ENCODE results near the gene TDRD7. TPM values are rescaled to one million over a fixed set of nuclear protein-coding genes. Genes with fewer than 3 reads are reported as not detected.
A peak's percentile ranks its signal among the peaks of the same experiment; 100 is the strongest.

The TDRD7 gene
- total RNA-seq, 1 donor from 2014 or later = 9.4 TPM

GRCh38 chr9:97510797-97511654, 99.1 kb downstream of the TDRD7 start:
- TF ChIP-seq CTCF (conservative IDR thresholded peaks at IDR 0.05; ENCODE audit: low read depth, low read length) = no peak
- no peak overlapping the region for H3K4me3 ChIP-seq (ENCODE audit: low read depth, low read length)
- peak; percentile 72 for DNase-seq (ENCODE audit: low read depth)

GRCh38 chr9:97511655-97512427, 99.9 kb downstream of the TDRD7 start:
- no peak for TF ChIP-seq CTCF (conservative IDR thresholded peaks at IDR 0.05; ENCODE audit: low read depth, low read length)
- no peak overlapping the region for H3K4me3 ChIP-seq (ENCODE audit: low read depth, low read length)
- no peak for DNase-seq (ENCODE audit: low read depth)

GRCh38 chr9:97512966-97513560, 101.2 kb downstream of the TDRD7 start:
- no peak for TF ChIP-seq CTCF (conservative IDR thresholded peaks at IDR 0.05; ENCODE audit: low read depth, low read length)

DNA sequence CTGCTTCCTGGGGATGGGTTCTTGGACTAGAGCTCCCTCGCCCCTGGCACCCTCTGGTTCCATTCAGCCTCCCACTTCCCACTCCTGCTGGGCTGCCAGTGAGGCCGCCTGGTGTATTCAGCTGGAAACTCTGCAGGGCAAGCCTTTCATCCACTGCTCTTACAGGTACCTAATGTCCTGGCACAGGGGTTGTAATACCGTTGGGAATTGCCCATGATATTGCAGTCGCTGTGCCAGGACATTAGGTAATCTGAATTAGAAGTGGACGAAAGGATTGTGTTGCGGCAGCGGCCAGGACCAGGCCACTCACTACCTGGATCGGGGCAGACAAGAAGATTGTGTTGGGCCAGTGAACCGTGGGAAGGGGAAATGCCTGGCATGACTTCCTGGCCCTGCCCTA, 102.6 kb downstream of the TDRD7 start:
- no peak for TF ChIP-seq CTCF (conservative IDR thresholded peaks at IDR 0.05; ENCODE audit: low read depth, low read length)
- no peak for DNase-seq (ENCODE audit: low read depth)
- no peak overlapping the region for H3K4me3 ChIP-seq (ENCODE audit: low read depth, low read length)

More at GRCh38 chr9:97512966-97513560, 101.2 kb downstream of the TDRD7 start:
- no peak overlapping the region for H3K4me3 ChIP-seq (ENCODE audit: low read depth, low read length)
- no peak for DNase-seq (ENCODE audit: low read depth)

GRCh38 chr9:97515662-97516061, 103.8 kb downstream of the TDRD7 start:
- no peak for TF ChIP-seq CTCF (conservative IDR thresholded peaks at IDR 0.05; ENCODE audit: low read depth, low read length)

GRCh38 chr9:97516111-97516510, 104.2 kb downstream of the TDRD7 start:
- H3K4me3 ChIP-seq (ENCODE audit: low read depth, low read length) = no peak overlapping the region
- no peak for DNase-seq (ENCODE audit: low read depth)
- TF ChIP-seq CTCF (conservative IDR thresholded peaks at IDR 0.05; ENCODE audit: low read depth, low read length) = no peak

More at GRCh38 chr9:97515662-97516061, 103.8 kb downstream of the TDRD7 start:
- no peak overlapping the region for H3K4me3 ChIP-seq (ENCODE audit: low read depth, low read length)
- DNase-seq (ENCODE audit: low read depth) = no peak

All from epithelial cell of proximal tubule (primary cell).